ENCODE results near the gene TNFRSF18. TPM values are rescaled to one million over a fixed set of nuclear protein-coding genes. Genes with fewer than 3 reads are reported as not detected.

TNFRSF18 gene
- polyA plus RNA-seq, 1 donor (not counting 4 experiments of a cell fraction or from before 2014, with no cell fraction given), result 0.21 TPM

- Histone ChIP-seq H3K36me3 (ENCODE audit: control insufficient read depth in 2 of 2, extremely low read depth in 1 of 2, insufficient read depth in 2 of 2, low read length in 2 of 2) (peaks cover 15 to 19% of the 10 kb centered on the region in 2 experiments), H3K9me3 (ENCODE audit: control insufficient read depth, low read depth, low read length) (no peaks in the 10 kb centered on the region), H2AFZ (ENCODE audit: control insufficient read depth, low read length) (no peak overlapping the region), H4K20me1 (ENCODE audit: control insufficient read depth, extremely low read depth, insufficient read depth, low read length) (no peaks in the 10 kb centered on the region), H3K9me1 (ENCODE audit: control insufficient read depth, extremely low read depth, insufficient read depth, low read length) (peaks cover 2% of the 10 kb centered on the region), H3K27me3 (ENCODE audit: control insufficient read depth, extremely low read depth, insufficient read depth, low read length) (no peaks in the 10 kb centered on the region), H3K4me1 (ENCODE audit: control insufficient read depth, extremely low read depth, insufficient read depth, low read length) (peaks cover 8% of the 10 kb centered on the region), H3K9ac (ENCODE audit: control insufficient read depth, extremely low read depth, insufficient read depth, low read length) (no peak overlapping the region), H3K27ac (ENCODE audit: control insufficient read depth, insufficient read depth, low read length) (no peak overlapping the region), H3K79me2 (ENCODE audit: control insufficient read depth, insufficient read depth, low read length) (no peaks in the 10 kb centered on the region), H3K4me2 (ENCODE audit: control insufficient read depth, extremely low read depth, insufficient read depth, low read depth, low read length) (no peak overlapping the region), H3K4me3 (ENCODE audit: control insufficient read depth in 2 of 3, extremely low read depth in 1 of 3, insufficient read depth in 2 of 3, low read depth in 1 of 3, low read length in 3 of 3) (no peak overlapping the region)
- DNase-seq (ENCODE audit: low read depth, low spot score) (no peak), FAIRE-seq (no peak)
- dilution Hi-C loops (cut with MboI; ENCODE audit: extremely low pct_ligation_motif_present, low sequenced_read_pairs), result no loop called here
- TF ChIP-seq EZH2 (IDR thresholded peaks at IDR 0.05; ENCODE audit: low read length), result no peak
- no peak for TF ChIP-seq CTCF (optimal IDR thresholded peaks at IDR 0.05 in 1 of 3, IDR thresholded peaks at IDR 0.05 in 1 of 3, conservative IDR thresholded peaks at IDR 0.05 in 1 of 3; ENCODE audit: extremely low read depth in 1 of 3, insufficient read depth in 2 of 3, low read length in 3 of 3)
These were observed 9.7 kb upstream of the TNFRSF18 start for GRCh38 chr1:1215881-1216605.

GRCh38 chr1:1215080-1215676 is 8.8 kb upstream of the TNFRSF18 start:
- no peak overlapping the region for H3K9ac ChIP-seq (ENCODE audit: control insufficient read depth, extremely low read depth, insufficient read depth, low read length)
- peaks cover 2% of the 10 kb centered on the region for H3K9me1 ChIP-seq (ENCODE audit: control insufficient read depth, extremely low read depth, insufficient read depth, low read length)
- H3K4me3 ChIP-seq (ENCODE audit: control insufficient read depth in 2 of 3, extremely low read depth in 1 of 3, insufficient read depth in 2 of 3, low read depth in 1 of 3, low read length in 3 of 3), result no peak overlapping the region
- no peak for FAIRE-seq
- H3K36me3 ChIP-seq (ENCODE audit: control insufficient read depth in 2 of 2, extremely low read depth in 1 of 2, insufficient read depth in 2 of 2, low read length in 2 of 2), result peaks cover 12 to 18% of the 10 kb centered on the region in 2 experiments
- H3K9me3 ChIP-seq (ENCODE audit: control insufficient read depth, low read depth, low read length), result no peaks in the 10 kb centered on the region
- no peaks in the 10 kb centered on the region for H4K20me1 ChIP-seq (ENCODE audit: control insufficient read depth, extremely low read depth, insufficient read depth, low read length)
- no peak for TF ChIP-seq EZH2 (IDR thresholded peaks at IDR 0.05; ENCODE audit: low read length)
- no peak for TF ChIP-seq CTCF (optimal IDR thresholded peaks at IDR 0.05 in 1 of 3, IDR thresholded peaks at IDR 0.05 in 1 of 3, conservative IDR thresholded peaks at IDR 0.05 in 1 of 3; ENCODE audit: extremely low read depth in 1 of 3, insufficient read depth in 2 of 3, low read length in 3 of 3)
- no peaks in the 10 kb centered on the region for H3K79me2 ChIP-seq (ENCODE audit: control insufficient read depth, insufficient read depth, low read length)
- H2AFZ ChIP-seq (ENCODE audit: control insufficient read depth, low read length), result no peak overlapping the region
- DNase-seq (ENCODE audit: low read depth, low spot score), result no peak
- dilution Hi-C loops (cut with MboI; ENCODE audit: extremely low pct_ligation_motif_present, low sequenced_read_pairs), result no loop called here
- no peaks in the 10 kb centered on the region for H3K27me3 ChIP-seq (ENCODE audit: control insufficient read depth, extremely low read depth, insufficient read depth, low read length)
- no peak overlapping the region for H3K27ac ChIP-seq (ENCODE audit: control insufficient read depth, insufficient read depth, low read length)
- no peak overlapping the region for H3K4me2 ChIP-seq (ENCODE audit: control insufficient read depth, extremely low read depth, insufficient read depth, low read depth, low read length)
- peaks cover 8% of the 10 kb centered on the region for H3K4me1 ChIP-seq (ENCODE audit: control insufficient read depth, extremely low read depth, insufficient read depth, low read length)

Data from keratinocyte (primary cell).